Spleen (tissue), 13 donors: ENCODE measurements around the gene DHX32. TPM values are rescaled to one million over a fixed set of nuclear protein-coding genes. Genes with fewer than 3 reads are reported as not detected.
"Not testable (repeated sequence)": the region's sequence is repeated elsewhere in the genome, so short reads cannot be mapped to it uniquely, and the experiment has no call there.

ENCODE experiments used
- DNase-seq: peaks from one replicate; pipeline ENCODE4 v3.0.0-alpha.2; 2020
- H3K27ac ChIP-seq, 8 donors: fragments of 200-600 bp; sonication (generic) in 7 of 8; 1 replicate in 4 of 8; 2 replicates in 4 of 8; pipeline versions ENCODE4 v1.5.0 to v1.8.0; 2016 to 2021; ENCODE audit warnings: inconsistent platforms in 4 of 8, mild to moderate bottlenecking in 4 of 8, moderate library complexity in 1 of 8
- H3K27me3 ChIP-seq, 7 donors: fragments of 200-600 bp; sonication (generic) in 6 of 7; replicated peaks in 1 of 7; 1 replicate in 4 of 7; 2 replicates in 3 of 7; pipeline versions ENCODE4 v1.5.0 to v1.8.0; 2016 to 2021; ENCODE audit warnings: inconsistent platforms in 3 of 7, mild to moderate bottlenecking in 1 of 7
- H3K36me3 ChIP-seq, 6 donors: fragments of 200-600 bp; sonication (generic) in 5 of 6; 1 replicate in 4 of 6; 2 replicates in 2 of 6; pipeline versions ENCODE4 v1.5.0 to v1.8.0; 2016 to 2021; ENCODE audit warnings: inconsistent platforms in 2 of 6
- H3K4me1 ChIP-seq, 6 donors: fragments of 200-600 bp; sonication (generic) in 5 of 6; 1 replicate in 3 of 6; 2 replicates in 3 of 6; pipeline versions ENCODE4 v1.5.0 to v1.8.0; 2016 to 2021; ENCODE audit warnings: inconsistent platforms in 3 of 6
- H3K4me3 ChIP-seq, 8 donors: fragments of 200-600 bp; sonication (generic) in 7 of 8; 1 replicate in 4 of 8; 2 replicates in 4 of 8; pipeline versions ENCODE4 v1.5.0 to v1.8.0; 2016 to 2021; ENCODE audit warnings: inconsistent platforms in 4 of 8, mild to moderate bottlenecking in 4 of 8, moderate library complexity in 2 of 8
- H3K9me3 ChIP-seq, 8 donors: fragments of 200-600 bp; sonication (generic) in 7 of 8; 1 replicate in 4 of 8; 2 replicates in 4 of 8; pipeline versions ENCODE4 v1.5.0 to v1.8.0; 2016 to 2021; ENCODE audit warnings: inconsistent platforms in 4 of 8
- POLR2A ChIP-seq, 3 donors: fragments of 450-650 bp; IDR thresholded peaks; one replicate each; pipeline ENCODE4 v1.5.1; 2017; ENCODE audit warnings: antibody characterized with exemption in 3 of 3, mild to moderate bottlenecking in 1 of 3
- POLR2AphosphoS5 ChIP-seq, 3 donors: sonication (generic); formaldehyde crosslinking; IDR thresholded peaks; one replicate each; pipeline ENCODE4 v1.5.1; 2017; ENCODE audit warnings: antibody characterized with exemption in 3 of 3
- WGBS, 5 donors: extraction: QIAGEN DNeasy Blood & Tissue Kit in 3 of 5; methylation state at CpG; one replicate each; pipeline versions ENCODE4 v1.1.5 to v1.1.7; 2013 to 2018; 5-methylcytosine and 5-hydroxymethylcytosine counted together
- intact Hi-C: fragments of 100-400 bp; cut with DNase I; formaldehyde crosslinking; loops from one replicate; pipeline ENCODE4 v1.15.0; 2023; ENCODE audit warnings: low total_unique reads
- long read RNA-seq, 2 donors: transcript quantifications; one replicate each; lab custom pipeline, GENCODE V29; 2026
- polyA plus RNA-seq, 3 donors: library from polyadenylated mRNA; stranded (reverse); fragments of 200-250 nt; gene quantifications; one replicate each; pipeline ENCODE4 v1.2.1, GENCODE V29; 2013
- total RNA-seq, 7 donors: library from RNA; depleted of rRNA in 3 of 7; stranded (reverse); fragments of >200 nt in 3 of 7; fragmentation: NEBNext Ultra II Directional in 4 of 7; extraction: Animal tissue kit (Norgen Biotek cat#: 25700) in 4 of 7; gene quantifications; one replicate each; pipeline versions ENCODE4 v1.1.0 to v1.2.1, GENCODE V29; 2016 to 2021
- TF ChIP-seq, protein P1 (sequence below), 11 experiments: fragments of 200-600 bp in 7 of 11; fragments of 450-650 bp in 4 of 11; sonication (generic) in 4 of 11; IDR thresholded peaks in 8 of 11; conservative IDR thresholded peaks in 3 of 11; 1 replicate in 7 of 11; 2 replicates in 4 of 11; pipeline versions ENCODE4 v1.4.0 to v1.8.0; 2016 to 2021; ENCODE audit warnings: antibody characterized with exemption in 11 of 11, inconsistent platforms in 4 of 11, mild to moderate bottlenecking in 1 of 11
- donor health status: healthy with polysubstance abuse.
- donor health status: DM: no; HTN: no; CAD: no; lungs with moderate emphysema.
- donor health status: DM: no; HTN: no; CAD: no.
- donor health status: Bipolar disorder and iron deficiency.
- donor health status: healthy.
- donor health status: DM: no; HTN: no; CAD: no.
- donor health status: DM: yes; HTN: yes; CAD: no.

The DHX32 gene, protein sequence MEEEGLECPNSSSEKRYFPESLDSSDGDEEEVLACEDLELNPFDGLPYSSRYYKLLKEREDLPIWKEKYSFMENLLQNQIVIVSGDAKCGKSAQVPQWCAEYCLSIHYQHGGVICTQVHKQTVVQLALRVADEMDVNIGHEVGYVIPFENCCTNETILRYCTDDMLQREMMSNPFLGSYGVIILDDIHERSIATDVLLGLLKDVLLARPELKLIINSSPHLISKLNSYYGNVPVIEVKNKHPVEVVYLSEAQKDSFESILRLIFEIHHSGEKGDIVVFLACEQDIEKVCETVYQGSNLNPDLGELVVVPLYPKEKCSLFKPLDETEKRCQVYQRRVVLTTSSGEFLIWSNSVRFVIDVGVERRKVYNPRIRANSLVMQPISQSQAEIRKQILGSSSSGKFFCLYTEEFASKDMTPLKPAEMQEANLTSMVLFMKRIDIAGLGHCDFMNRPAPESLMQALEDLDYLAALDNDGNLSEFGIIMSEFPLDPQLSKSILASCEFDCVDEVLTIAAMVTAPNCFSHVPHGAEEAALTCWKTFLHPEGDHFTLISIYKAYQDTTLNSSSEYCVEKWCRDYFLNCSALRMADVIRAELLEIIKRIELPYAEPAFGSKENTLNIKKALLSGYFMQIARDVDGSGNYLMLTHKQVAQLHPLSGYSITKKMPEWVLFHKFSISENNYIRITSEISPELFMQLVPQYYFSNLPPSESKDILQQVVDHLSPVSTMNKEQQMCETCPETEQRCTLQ
- total RNA-seq (10 to 100 TPM; 18.6 to 27.7 (median 21.6) TPM), polyA plus RNA-seq (10 to 100 TPM in 2 of 3 donors, 1 to 10 TPM in 1; 8.6 to 11.3 (median 10.3) TPM)
- long read RNA-seq, donor 1 = 0 reads
- long read RNA-seq, donor 2 = 0 reads

DNA sequence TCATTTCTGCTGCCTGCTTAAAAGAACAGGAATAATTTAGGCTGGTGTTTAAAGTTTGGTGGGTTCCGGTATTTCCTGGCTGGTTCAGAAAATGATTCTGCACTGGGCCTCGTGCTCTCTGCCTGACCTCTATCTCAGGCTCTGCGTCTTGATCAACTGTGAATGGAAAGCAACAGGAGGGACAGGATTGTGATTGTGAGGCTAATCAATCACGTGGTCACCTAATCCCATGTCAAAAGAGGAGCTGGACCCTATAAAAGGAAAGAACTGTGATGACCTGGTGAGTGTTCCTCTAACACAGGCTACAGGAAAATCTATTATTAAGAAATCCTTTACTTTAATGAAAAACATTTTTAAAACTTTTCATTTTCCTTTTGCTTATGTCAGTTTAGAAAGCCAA is at the start of gene DHX32:
Gene DHX32, minus strand, starts transcription at position 101 of the 400 bp plus-strand sequence. CDS start 468 bp downstream, outside the sequence.
- WGBS, 5 donors = 65 to 76% (median 72%) methylated on average over 4 of the region's 4 CpGs
- H3K4me1 ChIP-seq = no peaks in the 10 kb centered on the region
- H3K9me3 ChIP-seq = peaks cover 3 to 14% (median 8%) of the 10 kb centered on the region in 8 donors
- H3K27me3 ChIP-seq = no peaks in the 10 kb centered on the region
- TF ChIP-seq, protein P1, sequence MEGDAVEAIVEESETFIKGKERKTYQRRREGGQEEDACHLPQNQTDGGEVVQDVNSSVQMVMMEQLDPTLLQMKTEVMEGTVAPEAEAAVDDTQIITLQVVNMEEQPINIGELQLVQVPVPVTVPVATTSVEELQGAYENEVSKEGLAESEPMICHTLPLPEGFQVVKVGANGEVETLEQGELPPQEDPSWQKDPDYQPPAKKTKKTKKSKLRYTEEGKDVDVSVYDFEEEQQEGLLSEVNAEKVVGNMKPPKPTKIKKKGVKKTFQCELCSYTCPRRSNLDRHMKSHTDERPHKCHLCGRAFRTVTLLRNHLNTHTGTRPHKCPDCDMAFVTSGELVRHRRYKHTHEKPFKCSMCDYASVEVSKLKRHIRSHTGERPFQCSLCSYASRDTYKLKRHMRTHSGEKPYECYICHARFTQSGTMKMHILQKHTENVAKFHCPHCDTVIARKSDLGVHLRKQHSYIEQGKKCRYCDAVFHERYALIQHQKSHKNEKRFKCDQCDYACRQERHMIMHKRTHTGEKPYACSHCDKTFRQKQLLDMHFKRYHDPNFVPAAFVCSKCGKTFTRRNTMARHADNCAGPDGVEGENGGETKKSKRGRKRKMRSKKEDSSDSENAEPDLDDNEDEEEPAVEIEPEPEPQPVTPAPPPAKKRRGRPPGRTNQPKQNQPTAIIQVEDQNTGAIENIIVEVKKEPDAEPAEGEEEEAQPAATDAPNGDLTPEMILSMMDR (IDR thresholded peaks at IDR 0.05 in 8 of 11, conservative IDR thresholded peaks at IDR 0.05 in 3 of 11) = no peak
- no peak for TF ChIP-seq POLR2A (IDR thresholded peaks at IDR 0.05)
- TF ChIP-seq POLR2AphosphoS5 (IDR thresholded peaks at IDR 0.05) = no peak
- H3K27ac ChIP-seq = no peak within 1 kb of the TSS
- no peak within 1 kb of the TSS for H3K4me3 ChIP-seq
- intact Hi-C loops = no loop called here
- peaks cover 0 to 54% (median 5%) of the 10 kb centered on the region in 6 donors for H3K36me3 ChIP-seq
- no peak for DNase-seq

DNA sequence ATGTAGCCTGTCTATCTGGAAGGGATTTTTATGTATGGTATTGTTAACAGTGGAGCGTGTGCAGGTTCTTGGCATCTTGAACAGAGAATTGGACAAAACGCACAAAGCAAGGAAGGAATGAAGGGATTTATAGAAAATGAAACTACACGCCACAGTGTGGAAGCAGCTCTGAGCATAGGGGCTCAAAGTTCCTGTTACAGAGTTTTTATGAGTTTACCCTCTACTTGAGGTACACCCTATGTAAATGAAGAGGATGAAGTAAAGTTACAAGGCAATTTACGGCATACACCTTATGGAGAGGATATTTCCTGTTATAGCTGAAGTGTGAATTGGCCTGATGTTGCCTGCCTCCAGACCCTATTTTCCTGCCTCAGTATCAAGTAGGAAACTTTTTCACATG is 48.5 kb upstream of the DHX32 start:
- no peak for DNase-seq
- no peaks in the 10 kb centered on the region for H3K4me1 ChIP-seq
- 84 to 92% (median 84%) methylated on average over 4 of the region's 4 CpGs for WGBS, 5 donors
- no peaks in the 10 kb centered on the region for H3K36me3 ChIP-seq
- TF ChIP-seq, protein P1 (IDR thresholded peaks at IDR 0.05 in 8 of 11, conservative IDR thresholded peaks at IDR 0.05 in 3 of 11) = no peak
- TF ChIP-seq POLR2AphosphoS5 (IDR thresholded peaks at IDR 0.05) (no peak), POLR2A (IDR thresholded peaks at IDR 0.05) (no peak)
- no peak overlapping the region for H3K27ac ChIP-seq
- H3K9me3 ChIP-seq = no peaks in the 10 kb centered on the region
- no peak overlapping the region for H3K4me3 ChIP-seq
- intact Hi-C loops = no loop called here
- peaks cover 0 to 8% (median 0%) of the 10 kb centered on the region in 7 donors for H3K27me3 ChIP-seq

DNA sequence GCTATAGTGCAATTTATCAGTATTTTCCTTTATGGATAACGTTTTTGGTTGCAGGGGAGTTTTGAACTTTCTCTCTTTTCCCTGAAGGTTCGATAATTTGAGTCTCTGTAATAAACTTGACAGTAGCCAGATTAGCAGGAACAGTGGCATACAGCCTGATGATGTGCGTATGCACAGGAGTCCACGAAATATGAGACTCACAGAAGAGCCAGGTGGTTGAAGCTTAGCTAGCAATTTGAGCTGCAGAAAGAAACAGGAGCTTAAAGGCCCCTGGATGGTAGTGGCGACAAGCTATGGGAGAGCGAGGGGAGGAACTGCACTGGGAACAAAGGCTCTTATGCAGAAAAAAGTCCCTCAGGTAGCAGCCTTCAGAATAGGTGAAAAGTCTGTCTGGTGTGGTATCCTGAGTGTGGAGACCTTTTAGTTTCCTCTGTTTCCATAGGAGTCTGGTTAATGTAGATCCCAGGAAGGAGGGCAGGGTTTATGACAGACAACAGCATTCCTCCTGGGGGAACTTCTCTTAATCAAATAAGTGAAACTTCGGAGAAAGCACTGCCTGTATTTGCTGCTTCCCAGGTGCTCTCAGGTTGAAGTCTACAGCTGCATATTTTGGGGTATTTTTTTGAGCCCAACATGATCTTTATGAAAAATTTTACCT is 48.0 kb upstream of the DHX32 start:
- WGBS, 5 donors = 85 to 91% (median 88%) methylated on average over 7 of the region's 7 CpGs
- Histone ChIP-seq H3K9me3 (no peaks in the 10 kb centered on the region), H3K27ac (no peak overlapping the region), H3K36me3 (no peaks in the 10 kb centered on the region), H3K4me1 (no peaks in the 10 kb centered on the region), H3K27me3 (peaks cover 0 to 2% (median 0%) of the 10 kb centered on the region in 7 donors), H3K4me3 (no peak overlapping the region)
- intact Hi-C loops = no loop called here
- no peak for DNase-seq
- no peak for TF ChIP-seq POLR2A (IDR thresholded peaks at IDR 0.05)
- TF ChIP-seq POLR2AphosphoS5 (IDR thresholded peaks at IDR 0.05) = no peak
- TF ChIP-seq, protein P1 (IDR thresholded peaks at IDR 0.05 in 8 of 11, conservative IDR thresholded peaks at IDR 0.05 in 3 of 11) = no peak

DNA sequence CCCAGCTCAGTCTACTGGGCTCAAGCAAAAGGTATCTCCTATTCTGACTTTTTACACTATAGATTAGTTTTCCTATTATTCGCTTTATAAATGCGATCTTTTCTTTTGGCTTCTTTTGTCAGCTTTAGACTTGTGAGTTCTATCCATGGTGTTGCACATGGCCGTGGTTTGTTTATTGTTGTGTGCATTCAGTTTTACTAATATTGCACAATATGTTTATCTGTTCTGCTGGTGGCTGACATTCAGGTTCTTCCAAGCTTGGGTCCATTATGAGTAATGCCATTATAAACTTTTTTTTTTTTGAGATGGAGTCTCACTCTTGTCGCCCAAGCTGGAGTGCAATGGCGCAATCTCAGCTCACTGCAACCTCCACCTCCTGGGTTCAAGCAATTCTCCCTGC is 46.2 kb upstream of the DHX32 start:
- H3K4me3 ChIP-seq, H3K36me3 ChIP-seq, H3K9me3 ChIP-seq, DNase-seq, H3K27ac ChIP-seq, H3K27me3 ChIP-seq, intact Hi-C loops, H3K4me1 ChIP-seq: not testable (repeated sequence)
- 78 to 87% (median 84%) methylated on average over 5 of the region's 5 CpGs for WGBS, 5 donors
